Left lung (tissue), 10 donors: ENCODE data around the gene ARRB2. TPM values are rescaled to one million over a fixed set of nuclear protein-coding genes. Genes with fewer than 3 reads are reported as not detected.
A peak's percentile ranks its signal among the peaks of the same experiment; 100 is the strongest.

ENCODE experiments used
- ATAC-seq: fragments of 200-7000 bp; cut with Tn5 transposase; one replicate; pipeline ENCODE4 v1.9.1; 2020; ENCODE audit warnings: moderate library complexity
- DNase-seq, 4 donors: peaks; one replicate each; pipeline ENCODE4 v3.0.0-alpha.2; 2013 to 2020
- H3K27ac ChIP-seq, 2 donors: fragments of 200-600 bp; sonication (generic) in 1 of 2; one replicate each; pipeline versions ENCODE4 v1.5.0 to v1.8.0; 2020 to 2021
- H3K27me3 ChIP-seq, 2 donors: fragments of 200-600 bp; sonication (generic) in 1 of 2; one replicate each; pipeline versions ENCODE4 v1.5.0 to v1.8.0; 2020 to 2021
- H3K36me3 ChIP-seq, 2 donors: fragments of 200-600 bp; sonication (generic) in 1 of 2; one replicate each; pipeline versions ENCODE4 v1.5.0 to v1.8.0; 2020 to 2021
- H3K4me1 ChIP-seq, 2 donors: fragments of 200-600 bp; one replicate each; pipeline ENCODE4 v1.8.0; 2021
- H3K4me3 ChIP-seq, 2 donors: fragments of 200-600 bp; sonication (generic) in 1 of 2; one replicate each; pipeline versions ENCODE4 v1.5.0 to v1.8.0; 2020 to 2021; ENCODE audit warnings: mild to moderate bottlenecking in 1 of 2
- H3K9me3 ChIP-seq, 2 donors: fragments of 200-600 bp; sonication (generic) in 1 of 2; one replicate each; pipeline versions ENCODE4 v1.5.0 to v1.8.0; 2020 to 2021
- CTCF ChIP-seq, 2 donors: fragments of 200-600 bp; sonication (generic) in 1 of 2; IDR thresholded peaks; one replicate each; pipeline versions ENCODE4 v1.5.0 to v1.8.0; 2021; ENCODE audit warnings: antibody characterized with exemption in 2 of 2
- intact Hi-C, 2 donors: fragments of 100-400 bp; cut with DNase I; formaldehyde crosslinking; loops; one replicate each; pipeline versions ENCODE4 v1.11.2 to v1.14.2; 2022
- polyA plus RNA-seq, 6 donors: library from polyadenylated mRNA; unstranded; fragments of 120-200 nt; gene quantifications; one replicate each; pipeline ENCODE4 v1.2.1, GENCODE V29; 2013; ENCODE audit not compliant: insufficient read length in 6 of 6
- total RNA-seq, 2 donors: library from RNA; stranded (reverse); fragmentation: NEBNext Ultra II Directional; extraction: Animal tissue kit (Norgen Biotek cat#: 25700); gene quantifications; one replicate each; pipeline ENCODE4 v1.2.1, GENCODE V29; 2021
- donor health status: DM: no; HTN: yes; CAD: no.
- donor health status: DM: no; HTN: no; CAD: no.

The ARRB2 gene
- total and polyA plus RNA-seq, 8 donors, result 41.3 to 240 (median 48.9) TPM

GRCh38 chr17:4740584-4740983 is 30.2 kb downstream of the ARRB2 start:
- Histone ChIP-seq H3K27ac (no peak overlapping the region), H3K36me3 (peaks cover 0 to 6% of the 10 kb centered on the region in 2 donors), H3K9me3 (no peaks in the 10 kb centered on the region), H3K27me3 (peaks cover 0 to 39% of the 10 kb centered on the region in 2 donors), H3K4me1 (peaks cover 7 to 48% of the 10 kb centered on the region in 2 donors), H3K4me3 (peak overlapping the region in 1 of 2 donors; percentile 89)
- DNase-seq, result no peak
- ATAC-seq, result no peak
- TF ChIP-seq CTCF (IDR thresholded peaks at IDR 0.05), result no peak
- intact Hi-C loops, result no loop called here

GRCh38 chr17:4741544-4741943 is 31.1 kb downstream of the ARRB2 start:
- Histone ChIP-seq H3K36me3 (peaks cover 0 to 5% of the 10 kb centered on the region in 2 donors), H3K4me3 (no peak overlapping the region), H3K27me3 (peaks cover 0 to 49% of the 10 kb centered on the region in 2 donors), H3K4me1 (peaks cover 3 to 43% of the 10 kb centered on the region in 2 donors), H3K27ac (no peak overlapping the region), H3K9me3 (no peaks in the 10 kb centered on the region)
- TF ChIP-seq CTCF (IDR thresholded peaks at IDR 0.05), result no peak
- intact Hi-C loops, result no loop called here
- DNase-seq, result no peak
- no peak for ATAC-seq

GRCh38 chr17:4742133-4742532 is 31.7 kb downstream of the ARRB2 start:
- ATAC-seq, result no peak
- no peak overlapping the region for H3K4me3 ChIP-seq
- H3K27me3 ChIP-seq, result peaks cover 0 to 49% of the 10 kb centered on the region in 2 donors
- intact Hi-C loops, result no loop called here
- H3K36me3 ChIP-seq, result peaks cover 0 to 5% of the 10 kb centered on the region in 2 donors
- peaks cover 3 to 37% of the 10 kb centered on the region in 2 donors for H3K4me1 ChIP-seq
- H3K27ac ChIP-seq, result no peak overlapping the region
- no peaks in the 10 kb centered on the region for H3K9me3 ChIP-seq
- TF ChIP-seq CTCF (IDR thresholded peaks at IDR 0.05), result no peak
- DNase-seq, result no peak

- peaks cover 3 to 35% of the 10 kb centered on the region in 2 donors for H3K4me1 ChIP-seq
- DNase-seq (no peak), ATAC-seq (no peak)
- H3K36me3 ChIP-seq, result peaks cover 0 to 2% of the 10 kb centered on the region in 2 donors
- TF ChIP-seq CTCF (IDR thresholded peaks at IDR 0.05), result no peak
- no peaks in the 10 kb centered on the region for H3K9me3 ChIP-seq
- peaks cover 0 to 49% of the 10 kb centered on the region in 2 donors for H3K27me3 ChIP-seq
- no peak overlapping the region for H3K4me3 ChIP-seq
- H3K27ac ChIP-seq, result no peak overlapping the region
- intact Hi-C loops, result no loop called here
These were observed 32.2 kb downstream of the ARRB2 start for GRCh38 chr17:4742629-4743028.

- H3K4me1 ChIP-seq, result peaks cover 3 to 36% of the 10 kb centered on the region in 2 donors
- no peak for TF ChIP-seq CTCF (IDR thresholded peaks at IDR 0.05)
- no peaks in the 10 kb centered on the region for H3K36me3 ChIP-seq
- H3K27ac ChIP-seq, result no peak overlapping the region
- H3K9me3 ChIP-seq, result no peaks in the 10 kb centered on the region
- intact Hi-C loops, result no loop called here
- no peak for ATAC-seq
- H3K4me3 ChIP-seq, result no peak overlapping the region
- no peak for DNase-seq
- H3K27me3 ChIP-seq, result peaks cover 0 to 50% of the 10 kb centered on the region in 2 donors
These were observed 32.8 kb downstream of the ARRB2 start for GRCh38 chr17:4743216-4743615.
